Ureter (tissue), 1 donor: ENCODE measurements around the gene KRTAP10-3. TPM values are rescaled to one million over a fixed set of nuclear protein-coding genes. Genes with fewer than 3 reads are reported as not detected.

Experiments
- DNase-seq: peaks from one replicate; pipeline ENCODE4 v3.0.0-alpha.2; 2020; ENCODE audit warnings: low spot score
- total RNA-seq: library from RNA; stranded (reverse); gene quantifications from one replicate; pipeline ENCODE4 v1.2.4, GENCODE V29; 2023
- donor health status: DM: yes; HTN: yes; CAD: no.

Gene KRTAP10-3
- total RNA-seq, 1 donor from 2014 or later, result not detected

GRCh38 chr21:44530221-44530902, 28.2 kb downstream of the KRTAP10-3 start:
- DNase-seq, result no peak

DNA sequence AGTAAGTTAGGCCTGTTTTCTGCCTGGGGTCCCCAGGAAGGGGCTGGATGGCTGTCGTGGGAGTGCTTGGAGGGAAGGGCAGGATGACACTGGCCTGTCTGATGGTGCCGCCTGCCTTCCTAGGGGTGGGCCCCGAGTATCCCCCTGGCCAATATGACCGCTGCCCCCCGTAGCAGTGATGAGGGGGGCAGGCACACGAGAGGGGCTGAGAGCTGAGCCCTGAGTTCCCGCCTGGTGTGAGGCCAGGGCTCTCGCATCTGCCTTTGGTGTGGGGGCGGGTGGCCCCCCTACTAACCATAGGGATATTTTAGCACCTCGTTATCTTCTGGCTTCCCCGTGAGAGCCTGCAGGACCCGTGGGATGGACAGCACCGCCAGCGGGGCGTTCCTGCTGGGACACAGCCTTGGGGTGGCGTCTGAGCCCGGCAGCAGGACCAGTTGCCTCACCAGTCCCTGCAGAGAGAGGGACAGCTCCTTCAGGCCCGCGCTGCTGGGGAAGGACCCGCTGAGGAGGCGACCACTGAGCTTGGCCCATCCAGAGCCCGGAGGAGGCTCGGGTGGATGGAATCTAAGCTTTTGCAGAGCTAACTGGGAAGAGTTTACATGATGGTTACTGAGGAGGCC, 29.0 kb downstream of the KRTAP10-3 start:
- DNase-seq, result no peak

DNA sequence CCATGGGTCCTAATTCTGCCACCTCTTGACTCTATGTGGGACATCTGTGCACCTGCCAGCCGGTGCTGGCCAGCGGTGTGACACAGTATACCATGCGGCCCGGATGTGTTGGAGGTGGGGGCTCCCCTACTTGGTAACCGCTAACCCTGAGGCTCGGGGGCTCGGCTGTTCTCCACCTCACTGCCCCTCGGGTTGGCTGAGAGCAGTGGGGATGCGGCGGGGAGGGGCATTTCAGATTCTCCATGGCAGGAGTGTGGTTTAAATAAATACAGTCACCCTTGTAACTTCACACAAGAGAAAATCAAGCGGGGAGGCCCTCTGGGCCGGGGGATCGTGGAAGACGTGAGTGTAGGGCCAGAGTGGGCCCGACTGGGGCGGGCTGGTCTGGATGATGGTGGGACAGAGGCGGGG, 29.6 kb downstream of the KRTAP10-3 start:
- no peak for DNase-seq

- no peak for DNase-seq
These were observed 30.0 kb downstream of the KRTAP10-3 start for GRCh38 chr21:44528634-44528995.

DNA sequence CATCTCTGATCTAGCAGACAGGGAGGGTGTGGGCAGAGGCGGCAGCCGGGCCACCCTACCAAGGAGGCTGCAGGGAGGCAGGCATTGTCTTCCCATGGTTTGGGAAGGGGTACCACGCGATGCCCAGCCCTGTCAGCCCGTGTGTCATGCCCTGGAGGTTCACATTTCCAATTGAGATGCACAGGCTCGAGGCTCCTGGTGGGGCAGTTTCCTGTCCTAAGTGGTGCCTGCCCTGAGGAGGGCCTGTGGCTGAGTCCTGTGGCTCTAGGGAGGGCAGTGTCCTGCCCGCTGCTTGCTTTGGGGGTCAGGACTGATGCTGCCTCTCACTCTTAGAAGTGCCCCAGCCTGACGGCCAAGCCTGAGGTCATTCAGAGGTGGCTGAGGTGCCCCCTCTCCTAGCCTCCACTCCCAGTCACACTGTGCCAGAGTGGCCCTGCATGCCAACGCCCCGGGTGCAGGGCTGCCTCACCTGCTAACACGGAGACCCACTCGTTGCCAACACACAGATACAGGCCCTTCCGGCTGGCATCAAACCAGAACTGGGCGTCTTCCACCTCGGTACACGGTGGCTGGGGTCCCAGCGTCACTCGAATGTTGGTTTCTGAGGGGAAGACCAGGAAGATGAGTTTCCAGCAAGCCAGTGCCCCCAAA, 30.5 kb downstream of the KRTAP10-3 start:
- no peak for DNase-seq

DNA sequence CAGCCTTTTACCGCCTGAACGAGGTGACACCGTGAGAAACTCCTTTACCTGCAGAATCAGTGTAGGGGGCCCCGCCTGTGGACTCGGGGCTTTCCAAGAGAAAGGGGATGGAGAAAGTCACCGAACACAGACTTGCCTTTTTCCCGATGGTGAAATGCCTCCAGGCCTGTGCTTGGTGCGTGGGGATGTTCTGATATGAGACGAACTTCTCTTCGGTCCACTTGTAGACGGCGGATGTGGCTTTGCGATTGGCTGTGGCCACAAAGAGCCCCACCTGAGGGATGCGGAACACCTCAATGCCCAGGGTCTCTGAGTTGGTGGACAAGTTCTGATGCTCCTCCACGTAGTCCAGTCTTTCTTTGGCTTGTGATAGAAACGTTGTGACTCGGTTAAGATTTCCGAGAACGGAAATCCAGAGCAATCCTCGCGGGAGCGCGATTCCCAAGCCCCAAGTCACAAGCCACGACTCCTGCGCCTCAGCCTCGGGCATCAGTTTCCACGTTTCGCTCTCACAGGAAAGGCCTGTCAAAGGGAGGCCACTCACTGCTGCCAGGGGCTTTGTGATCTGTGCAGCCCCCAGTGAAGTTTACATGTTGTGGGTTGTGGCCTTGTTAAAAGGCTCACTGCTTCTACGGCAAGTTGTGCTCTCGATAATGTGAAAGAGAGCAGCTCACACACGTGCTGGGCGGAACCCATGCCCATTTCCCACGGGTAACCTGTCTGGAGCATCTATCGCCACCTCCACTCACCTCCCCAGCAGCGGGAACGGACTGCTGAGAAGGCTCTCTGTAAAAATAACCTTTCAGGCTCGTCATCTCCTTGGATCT, 31.2 kb downstream of the KRTAP10-3 start:
- DNase-seq, result no peak

DNA sequence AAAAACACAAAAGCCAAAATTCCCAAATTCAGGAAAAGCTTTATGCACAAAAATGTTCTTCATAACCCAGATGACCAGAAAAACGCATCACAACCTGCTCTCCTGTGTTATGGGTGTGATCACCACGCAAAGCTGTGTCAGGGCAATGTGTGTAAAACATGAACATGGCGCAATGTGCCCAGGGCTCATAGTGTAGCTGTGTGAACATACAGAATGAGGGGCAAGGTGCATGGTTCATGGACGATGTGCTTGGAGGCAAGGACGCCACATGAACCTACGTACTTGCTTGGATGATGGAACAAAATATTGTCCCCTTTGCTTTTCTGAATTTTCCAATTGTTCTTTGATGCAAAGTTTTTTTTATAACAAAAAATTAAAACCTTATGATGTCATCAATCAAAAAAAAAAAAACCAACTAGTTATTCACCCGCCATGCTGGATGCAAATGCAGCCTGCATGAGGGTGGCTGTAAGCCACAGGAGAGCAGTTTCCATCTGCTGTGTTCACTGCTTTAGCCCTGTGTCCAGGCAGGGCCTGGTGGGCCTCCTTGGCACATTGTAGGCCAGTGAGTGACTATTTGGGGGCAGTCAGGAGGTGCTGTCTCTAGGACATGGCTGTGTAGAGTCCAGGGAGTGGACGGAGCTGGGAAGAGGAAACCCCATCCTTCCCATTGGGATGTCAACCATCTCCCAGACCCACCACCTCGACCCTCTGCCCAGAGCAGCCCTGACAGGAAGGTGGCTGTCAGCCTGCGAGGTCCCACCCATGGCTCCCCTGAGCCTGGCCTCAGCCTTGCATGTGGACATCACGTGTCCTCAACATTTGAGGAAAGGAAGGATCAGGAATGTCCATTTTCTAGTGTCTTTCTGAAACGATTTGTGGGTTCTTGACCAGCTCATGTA, 32.2 kb downstream of the KRTAP10-3 start:
- no peak for DNase-seq

DNA sequence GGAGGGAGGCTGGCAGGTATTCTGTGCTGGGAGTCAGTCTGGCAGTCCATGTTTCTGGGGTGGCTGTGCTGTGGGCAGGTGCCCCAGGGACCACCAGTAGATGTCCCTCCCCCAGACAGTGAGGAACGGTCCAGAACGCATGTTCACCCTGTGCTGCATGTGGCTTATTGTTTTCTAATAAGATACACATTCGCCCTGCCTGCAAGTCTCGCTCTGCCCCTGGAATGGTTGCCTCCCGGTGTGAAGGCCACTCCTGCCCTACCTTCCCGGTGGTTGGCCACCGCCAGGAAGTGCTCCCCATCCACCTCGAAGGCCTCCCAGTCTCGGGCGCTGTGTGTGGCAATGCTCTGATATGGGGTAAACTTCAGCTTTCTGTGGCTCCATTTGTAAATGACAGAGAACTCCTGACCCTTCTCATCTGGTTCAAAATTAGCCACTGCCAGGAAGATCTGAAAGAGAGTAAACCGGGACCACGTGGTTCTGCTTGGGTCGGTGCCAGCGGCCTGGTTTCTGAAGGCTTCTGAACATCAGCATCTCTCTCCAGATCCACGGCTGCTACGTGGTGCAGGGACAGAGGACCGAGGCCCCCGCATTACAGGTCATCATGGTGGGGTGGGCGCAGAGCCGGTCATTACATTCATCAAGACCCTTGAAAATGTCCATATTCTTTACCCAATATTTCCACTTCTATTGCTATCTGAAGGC, 33.1 kb downstream of the KRTAP10-3 start:
- DNase-seq, result no peak

DNA sequence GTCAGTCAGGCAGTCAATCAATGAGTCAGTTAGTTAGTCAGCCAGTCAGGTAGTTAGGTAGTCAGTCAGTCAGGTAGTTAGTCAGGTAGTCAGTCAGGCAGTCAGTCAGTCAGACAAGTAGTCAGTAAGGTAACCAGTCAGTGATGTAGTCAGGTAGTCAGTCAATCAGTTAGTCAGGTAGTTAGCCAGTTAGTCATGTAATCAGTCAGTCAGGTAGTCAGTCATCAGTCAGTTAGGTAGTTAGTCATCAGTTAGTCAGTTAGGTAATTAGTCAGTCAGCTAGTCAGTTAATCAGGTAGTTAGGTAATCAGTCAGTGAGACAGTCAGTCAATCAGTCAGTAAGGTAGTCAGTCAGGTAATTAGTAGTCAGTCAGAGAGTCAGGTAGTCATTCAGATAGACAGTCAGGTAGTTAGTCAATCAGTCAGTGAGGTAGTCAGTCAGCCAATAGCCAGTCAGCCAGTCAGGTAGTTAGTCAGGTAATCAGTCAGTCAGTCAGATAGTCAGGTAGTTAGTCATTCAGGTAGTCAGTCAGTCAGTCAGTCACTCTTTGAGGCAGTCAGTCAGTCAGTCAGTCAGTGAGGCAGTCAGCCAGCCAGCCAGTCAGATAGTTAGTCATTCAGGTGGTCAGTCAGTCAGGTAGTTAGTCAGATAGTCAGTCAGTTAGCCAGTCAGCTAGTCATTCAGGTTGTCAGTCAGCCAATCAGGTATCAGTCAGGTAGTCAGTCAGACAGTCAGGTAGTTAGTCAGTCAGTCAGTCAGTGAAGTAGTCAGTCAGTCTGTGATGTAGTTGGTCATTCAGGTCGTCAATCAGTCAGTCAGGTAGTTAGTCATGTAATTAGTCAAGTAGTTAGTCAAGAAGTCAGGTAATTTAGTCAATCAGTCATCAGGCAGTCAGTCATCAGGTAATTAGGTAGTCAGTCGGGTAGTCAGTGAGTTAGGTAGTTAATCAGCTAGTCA, 33.9 kb downstream of the KRTAP10-3 start:
- no peak for DNase-seq

- no peak for DNase-seq
These were observed 34.8 kb downstream of the KRTAP10-3 start for GRCh38 chr21:44523567-44524413.

DNA sequence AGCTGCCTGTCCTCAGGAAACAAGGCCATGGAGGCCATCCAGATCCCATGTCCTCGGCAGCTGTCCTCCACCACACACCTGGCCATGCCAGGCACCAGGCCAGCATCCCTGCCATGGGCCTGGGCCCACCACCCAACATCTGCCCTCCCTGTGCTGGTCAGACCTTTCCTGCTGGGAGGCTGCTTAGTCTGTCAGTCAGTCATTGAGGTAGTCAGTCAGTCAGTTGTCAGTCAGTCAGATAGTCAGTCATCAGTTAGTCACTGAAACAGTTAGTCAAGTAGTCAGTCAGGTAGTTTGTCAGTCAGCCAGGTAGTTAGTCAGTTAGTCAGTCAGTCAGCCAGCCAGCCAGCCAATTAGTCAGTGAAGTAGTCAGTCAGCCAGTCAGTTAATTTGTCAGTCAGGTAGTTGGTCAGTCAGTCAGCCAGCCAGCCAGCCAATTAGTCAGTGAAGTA, 35.8 kb downstream of the KRTAP10-3 start:
- DNase-seq, result no peak

- no peak for DNase-seq
These were observed 36.5 kb downstream of the KRTAP10-3 start for GRCh38 chr21:44521928-44522752.

DNA sequence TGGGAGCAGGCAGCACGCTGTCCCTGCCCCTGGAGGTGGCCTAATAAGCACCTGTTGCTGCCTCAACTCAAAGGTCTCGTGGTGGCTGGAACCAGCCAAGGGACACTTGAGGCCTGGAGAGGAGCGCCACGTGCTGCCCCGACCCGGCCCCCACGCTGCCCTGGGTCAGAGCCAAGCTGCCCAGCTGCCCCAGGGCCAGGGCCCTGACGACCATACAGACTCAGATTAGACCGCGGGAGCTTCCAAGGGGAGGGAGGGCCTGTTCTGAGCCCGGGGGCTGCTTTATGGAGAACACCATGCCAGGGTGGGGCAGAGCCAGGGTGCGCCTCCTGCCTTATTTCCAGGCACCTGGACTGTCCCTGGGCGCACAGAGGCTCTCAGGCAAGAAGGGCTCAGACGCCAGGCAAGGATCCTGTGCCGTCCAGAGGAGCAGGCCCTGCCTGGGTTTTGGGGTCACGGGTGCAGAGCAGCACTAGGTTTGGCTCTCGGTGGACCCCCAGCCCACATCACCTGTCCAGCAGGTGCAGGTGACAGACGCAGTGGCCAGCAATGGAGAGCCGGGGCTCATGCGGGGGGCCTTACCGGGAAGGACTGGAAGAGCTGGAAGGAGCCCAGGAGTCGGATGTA, 37.2 kb downstream of the KRTAP10-3 start:
- DNase-seq, result no peak

- no peak for DNase-seq
These were observed 38.0 kb downstream of the KRTAP10-3 start for GRCh38 chr21:44520326-44521300.
